ENCODE data around the gene LDLRAD4.

The LDLRAD4 gene

GRCh38 chr18:13485182-13485581, 266.6 kb downstream of the LDLRAD4 start:
- Histone ChIP-seq H3K4me2 (ENCODE audit: low read length) (no peak overlapping the region), H3K79me2 (no peaks in the 10 kb centered on the region), H3K9ac (no peak overlapping the region), H3K4me3 (ENCODE audit: low read depth, low read length) (no peak overlapping the region), H3K36me3 (ENCODE audit: control insufficient read depth, insufficient read depth, low read length) (no peaks in the 10 kb centered on the region), H3K27ac (no peak overlapping the region), H2AFZ (no peak overlapping the region), H3K27me3 (ENCODE audit: control insufficient read depth, insufficient read depth, low read length) (no peaks in the 10 kb centered on the region), H3K9me3 (ENCODE audit: control insufficient read depth, low read length) (no peaks in the 10 kb centered on the region), H3K4me1 (no peaks in the 10 kb centered on the region)
- TF ChIP-seq CTCF (IDR thresholded peaks at IDR 0.05) = no peak

DNA sequence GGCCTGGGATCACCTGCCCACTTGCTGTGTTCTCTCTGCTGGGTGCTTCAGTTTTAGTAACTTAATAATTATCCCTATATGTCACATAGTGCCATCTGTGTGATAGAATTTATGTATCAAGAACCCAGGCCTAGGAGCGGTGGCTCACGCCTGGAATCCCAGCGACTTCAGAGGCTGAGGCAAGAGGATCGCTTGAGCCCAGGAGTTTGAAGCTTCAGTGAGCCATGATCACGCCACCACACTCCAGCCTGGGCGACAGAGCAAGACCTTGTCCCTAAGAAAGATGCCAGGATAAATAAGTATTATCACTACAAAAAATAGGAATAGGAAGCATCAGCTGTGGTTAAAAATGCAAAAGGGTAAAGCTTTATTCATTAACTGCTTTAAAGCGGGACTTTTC, 267.0 kb downstream of the LDLRAD4 start:
- H3K36me3 ChIP-seq (ENCODE audit: control insufficient read depth, insufficient read depth, low read length) = no peaks in the 10 kb centered on the region
- no peak overlapping the region for H3K27ac ChIP-seq
- no peaks in the 10 kb centered on the region for H3K9me3 ChIP-seq (ENCODE audit: control insufficient read depth, low read length)
- no peak overlapping the region for H3K4me3 ChIP-seq (ENCODE audit: low read depth, low read length)
- no peak overlapping the region for H3K9ac ChIP-seq
- H2AFZ ChIP-seq = no peak overlapping the region
- no peaks in the 10 kb centered on the region for H3K4me1 ChIP-seq
- no peak overlapping the region for H3K4me2 ChIP-seq (ENCODE audit: low read length)
- H3K79me2 ChIP-seq = no peaks in the 10 kb centered on the region
- no peaks in the 10 kb centered on the region for H3K27me3 ChIP-seq (ENCODE audit: control insufficient read depth, insufficient read depth, low read length)
- TF ChIP-seq CTCF (IDR thresholded peaks at IDR 0.05) = no peak

GRCh38 chr18:13486284-13486683, 267.7 kb downstream of the LDLRAD4 start:
- no peak for TF ChIP-seq CTCF (IDR thresholded peaks at IDR 0.05)
- no peaks in the 10 kb centered on the region for H3K9me3 ChIP-seq (ENCODE audit: control insufficient read depth, low read length)

DNA sequence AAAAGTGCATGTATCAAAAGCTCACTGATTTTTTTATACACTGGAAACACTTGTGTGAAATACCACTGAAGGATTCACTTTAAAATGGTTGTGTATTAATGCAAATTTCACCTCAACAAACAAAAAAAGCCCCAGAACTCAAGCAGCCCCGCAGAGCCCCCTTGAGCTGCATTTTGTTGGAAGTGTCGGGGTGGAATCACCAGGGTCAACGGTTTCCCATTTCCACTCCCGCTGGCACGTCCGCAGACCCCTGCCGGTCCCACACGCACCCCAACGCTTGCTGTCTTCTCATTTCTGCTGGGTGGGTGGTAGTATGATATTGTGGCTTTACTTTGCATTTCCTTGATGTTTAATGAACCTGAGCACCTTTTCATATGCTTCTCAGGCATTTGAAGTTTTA, 268.1 kb downstream of the LDLRAD4 start:
- no peaks in the 10 kb centered on the region for H3K4me1 ChIP-seq
- H3K4me3 ChIP-seq (ENCODE audit: low read depth, low read length) = no peak overlapping the region
- no peak overlapping the region for H3K27ac ChIP-seq
- no peaks in the 10 kb centered on the region for H3K9me3 ChIP-seq (ENCODE audit: control insufficient read depth, low read length)
- H3K9ac ChIP-seq = no peak overlapping the region
- no peaks in the 10 kb centered on the region for H3K36me3 ChIP-seq (ENCODE audit: control insufficient read depth, insufficient read depth, low read length)
- H3K4me2 ChIP-seq (ENCODE audit: low read length) = no peak overlapping the region
- H3K79me2 ChIP-seq = no peaks in the 10 kb centered on the region
- no peak overlapping the region for H2AFZ ChIP-seq
- TF ChIP-seq CTCF (IDR thresholded peaks at IDR 0.05) = no peak
- H3K27me3 ChIP-seq (ENCODE audit: control insufficient read depth, insufficient read depth, low read length) = no peaks in the 10 kb centered on the region

More at GRCh38 chr18:13486284-13486683, 267.7 kb downstream of the LDLRAD4 start:
- Histone ChIP-seq H3K9ac (no peak overlapping the region), H3K4me1 (no peaks in the 10 kb centered on the region), H3K79me2 (no peaks in the 10 kb centered on the region), H2AFZ (no peak overlapping the region), H3K4me3 (ENCODE audit: low read depth, low read length) (no peak overlapping the region), H3K36me3 (ENCODE audit: control insufficient read depth, insufficient read depth, low read length) (no peaks in the 10 kb centered on the region), H3K27ac (no peak overlapping the region), H3K4me2 (ENCODE audit: low read length) (no peak overlapping the region), H3K27me3 (ENCODE audit: control insufficient read depth, insufficient read depth, low read length) (no peaks in the 10 kb centered on the region)

DNA sequence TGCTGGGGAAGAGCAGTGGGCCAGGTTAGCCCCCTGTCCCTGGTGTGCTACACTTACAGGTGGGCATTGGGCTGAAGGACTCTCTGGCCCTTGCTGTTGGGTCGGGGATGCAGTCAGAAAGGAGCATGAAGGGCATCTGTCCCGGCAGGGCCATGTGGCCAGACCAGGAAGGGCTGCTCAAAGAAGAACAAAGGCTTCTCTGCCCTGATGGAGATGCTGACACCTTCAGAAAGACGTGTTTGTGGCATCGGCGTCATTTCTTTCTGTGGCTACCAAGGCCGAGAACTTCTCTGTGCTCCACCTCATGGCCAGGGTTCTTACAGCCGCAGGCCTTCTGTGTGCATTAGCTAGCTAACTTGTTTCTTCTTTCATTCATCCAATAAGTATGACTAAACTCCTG, 268.7 kb downstream of the LDLRAD4 start:
- H3K27me3 ChIP-seq (ENCODE audit: control insufficient read depth, insufficient read depth, low read length) = no peaks in the 10 kb centered on the region
- no peaks in the 10 kb centered on the region for H3K36me3 ChIP-seq (ENCODE audit: control insufficient read depth, insufficient read depth, low read length)
- no peaks in the 10 kb centered on the region for H3K4me1 ChIP-seq
- H3K9ac ChIP-seq = no peak overlapping the region
- no peak overlapping the region for H3K4me3 ChIP-seq (ENCODE audit: low read depth, low read length)
- H2AFZ ChIP-seq = no peak overlapping the region
- H3K4me2 ChIP-seq (ENCODE audit: low read length) = no peak overlapping the region
- H3K9me3 ChIP-seq (ENCODE audit: control insufficient read depth, low read length) = no peaks in the 10 kb centered on the region
- H3K27ac ChIP-seq = no peak overlapping the region
- no peak for TF ChIP-seq CTCF (IDR thresholded peaks at IDR 0.05)
- no peaks in the 10 kb centered on the region for H3K79me2 ChIP-seq
